ENCODE results near the gene SPARCL1. TPM values are rescaled to one million over a fixed set of nuclear protein-coding genes. Genes with fewer than 3 reads are reported as not detected.
A peak's percentile ranks its signal among the peaks of the same experiment; 100 is the strongest.
"Not testable (repeated sequence)": the region's sequence is repeated elsewhere in the genome, so short reads cannot be mapped to it uniquely, and the experiment has no call there.

SPARCL1 gene
- polyA plus RNA-seq, 1 of the 3 experiments (the other 2 are of a cell fraction): not detected

DNA sequence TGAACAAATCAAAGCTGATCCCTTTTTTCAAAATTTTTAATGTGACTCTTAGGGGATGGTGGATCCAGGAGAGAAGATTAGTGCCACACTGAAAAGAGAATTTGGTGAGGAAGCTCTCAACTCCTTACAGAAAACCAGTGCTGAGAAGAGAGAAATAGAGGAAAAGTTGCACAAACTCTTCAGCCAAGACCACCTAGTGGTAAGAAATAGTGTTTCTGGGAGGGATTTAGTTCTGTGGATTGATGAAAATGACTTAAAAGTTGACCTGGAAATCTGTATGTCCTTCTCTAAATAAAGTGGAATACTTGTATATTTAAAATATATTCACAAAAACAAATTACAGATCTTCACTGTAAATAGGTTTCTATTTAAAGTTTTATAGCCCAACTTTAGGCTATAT is 77.6 kb downstream of the SPARCL1 start:
- Histone ChIP-seq H3K27me3 (ENCODE audit: insufficient read depth) (no peaks in the 10 kb centered on the region), H3K9me3 (no peaks in the 10 kb centered on the region), H3K4me3 (ENCODE audit: low read depth in 2 of 2, low read length in 1 of 2) (no peak overlapping the region), H3K79me2 (ENCODE audit: insufficient read depth) (no peaks in the 10 kb centered on the region), H3K36me3 (replicated peaks in 1 of 2; ENCODE audit: control insufficient read depth in 1 of 2, insufficient read depth in 2 of 2, low read length in 1 of 2) (peaks cover 9 to 30% of the 10 kb centered on the region in 2 experiments), H3K4me2 (no peak overlapping the region), H4K20me1 (ENCODE audit: insufficient read depth) (no peaks in the 10 kb centered on the region), H3F3A (replicated peaks; ENCODE audit: insufficient read depth) (no peaks in the 10 kb centered on the region), H2AFZ (ENCODE audit: low read depth) (no peak overlapping the region), H3K27ac (ENCODE audit: low read depth in 2 of 2, low read length in 1 of 2) (no peak overlapping the region), H3K4me1 (ENCODE audit: control insufficient read depth in 1 of 2, insufficient read depth in 2 of 2, low read depth in 1 of 2, low read length in 1 of 2) (no peaks in the 10 kb centered on the region), H3K9ac (no peak overlapping the region), H3K9me2 (no peaks in the 10 kb centered on the region)
- peak; percentile 3 for DNase-seq
- TF ChIP-seq MEF2A (IDR thresholded peaks at IDR 0.05; ENCODE audit: borderline replicate concordance, low read depth) (no peak), CTCF (IDR thresholded peaks at IDR 0.05) (peak; percentile 37)
- POLR2A ChIA-PET: no interaction called here
- CTCF ChIA-PET: interaction anchor here (1.0 kb wide), 1 partner anchor 22 kb away, joined by 3 read pairs; no protein-coding TSS in a partner anchor

DNA sequence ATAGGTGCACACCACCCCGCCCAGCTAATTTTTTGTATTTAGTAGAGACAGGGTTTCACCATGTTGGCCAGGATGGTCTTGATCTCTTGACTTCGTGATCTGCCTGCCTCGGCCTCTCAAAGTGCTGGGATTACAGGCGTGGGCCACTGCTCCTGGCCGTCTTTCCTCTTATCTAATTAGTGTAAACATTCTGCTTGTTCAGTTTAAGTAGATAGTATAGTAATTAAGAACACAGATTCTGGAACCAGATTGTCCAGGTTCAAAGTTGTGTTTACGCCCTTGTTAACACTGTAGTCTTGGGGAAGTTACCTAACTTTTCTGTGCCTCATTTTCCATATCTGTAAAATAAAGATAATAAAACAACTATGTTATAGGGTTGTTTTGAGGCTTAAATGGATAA is 82.8 kb downstream of the SPARCL1 start:
- H3K36me3 ChIP-seq (replicated peaks in 1 of 2; ENCODE audit: control insufficient read depth in 1 of 2, insufficient read depth in 2 of 2, low read length in 1 of 2): peaks cover 34 to 51% of the 10 kb centered on the region in 2 experiments
- H3K27me3 ChIP-seq (ENCODE audit: insufficient read depth); H2AFZ ChIP-seq (ENCODE audit: low read depth); H3K4me3 ChIP-seq (ENCODE audit: low read depth in 2 of 2, low read length in 1 of 2); H3K4me2 ChIP-seq; DNase-seq; H3K4me1 ChIP-seq (ENCODE audit: control insufficient read depth in 1 of 2, insufficient read depth in 2 of 2, low read depth in 1 of 2, low read length in 1 of 2); H3K27ac ChIP-seq (ENCODE audit: low read depth in 2 of 2, low read length in 1 of 2); POLR2A ChIA-PET; H4K20me1 ChIP-seq (ENCODE audit: insufficient read depth); H3K9me3 ChIP-seq; H3K79me2 ChIP-seq (ENCODE audit: insufficient read depth); H3F3A ChIP-seq (replicated peaks; ENCODE audit: insufficient read depth); H3K9me2 ChIP-seq; H3K9ac ChIP-seq; CTCF ChIA-PET: not testable (repeated sequence)
- WGBS (ENCODE audit: low lambda C conversion rate): 97% methylated on average over 6 of the region's 6 CpGs

- POLR2A ChIA-PET: no interaction called here
- CTCF ChIA-PET: interaction anchor here (2.2 kb wide), 1 partner anchor 20 kb away, joined by 6 read pairs; no protein-coding TSS in a partner anchor
Observed at GRCh38 chr4:87445964-87446363, 83.2 kb downstream of the SPARCL1 start.

More at GRCh38 chr4:87445964-87446363, 83.2 kb downstream of the SPARCL1 start:
- Histone ChIP-seq H3K9me3 (no peaks in the 10 kb centered on the region), H3K27me3 (ENCODE audit: insufficient read depth) (no peaks in the 10 kb centered on the region), H3K4me3 (ENCODE audit: low read depth in 2 of 2, low read length in 1 of 2) (no peak overlapping the region), H3K9me2 (no peaks in the 10 kb centered on the region), H3K27ac (ENCODE audit: low read depth in 2 of 2, low read length in 1 of 2) (no peak overlapping the region), H2AFZ (ENCODE audit: low read depth) (no peak overlapping the region), H3K79me2 (ENCODE audit: insufficient read depth) (no peaks in the 10 kb centered on the region; the same call in 1 of the 2 replicates), H3K4me2 (no peak overlapping the region), H3K9ac (no peak overlapping the region), H3F3A (replicated peaks; ENCODE audit: insufficient read depth) (no peaks in the 10 kb centered on the region), H4K20me1 (ENCODE audit: insufficient read depth) (no peaks in the 10 kb centered on the region), H3K4me1 (ENCODE audit: control insufficient read depth in 1 of 2, insufficient read depth in 2 of 2, low read depth in 1 of 2, low read length in 1 of 2) (no peaks in the 10 kb centered on the region), H3K36me3 (replicated peaks in 1 of 2; ENCODE audit: control insufficient read depth in 1 of 2, insufficient read depth in 2 of 2, low read length in 1 of 2) (peaks cover 36 to 51% of the 10 kb centered on the region in 2 experiments)
- TF ChIP-seq TAF1 (IDR thresholded peaks at IDR 0.05; ENCODE audit: borderline replicate concordance, low read depth, low read length) (no peak), FOSL2 (IDR thresholded peaks at IDR 0.05; ENCODE audit: borderline replicate concordance, low read depth) (no peak), FOXJ3 (CRISPR knock-in tag; IDR thresholded peaks at IDR 0.05) (no peak), YY1 (IDR thresholded peaks at IDR 0.05; ENCODE audit: low read depth) (no peak), JUND (IDR thresholded peaks at IDR 0.05) (no peak), ZBTB33 (IDR thresholded peaks at IDR 0.05; ENCODE audit: borderline replicate concordance, low read depth) (no peak), SIN3A (IDR thresholded peaks at IDR 0.05; ENCODE audit: borderline replicate concordance, low read depth, low read length) (no peak), TCF12 (IDR thresholded peaks at IDR 0.05) (no peak), EP300 (IDR thresholded peaks at IDR 0.05; ENCODE audit: borderline replicate concordance in 1 of 2, low read depth in 1 of 2, low read length in 1 of 2) (no peak)
- no peak for DNase-seq
- 93% methylated on average over 3 of the region's 3 CpGs for WGBS (ENCODE audit: low lambda C conversion rate)
